DMS 273 treated with DMSO at 0.1 percent for 48 hours (cell line): ENCODE results near the gene HIPK3.
"Not testable (repeated sequence)": the region's sequence is repeated elsewhere in the genome, so short reads cannot be mapped to it uniquely, and the experiment has no call there.

Experiments
- DNase-seq: peaks from one replicate; lab custom pipeline; 2025; lab: John Stamatoyannopoulos, UW

The HIPK3 gene

GRCh38 chr11:33257160-33257896 is at the start of gene HIPK3:
TSS of gene HIPK3 (plus strand) at chr11:33257381.
- DNase-seq = peak; percentile 16

GRCh38 chr11:33207408-33207985 is 49.7 kb upstream of the HIPK3 start:
- DNase-seq = no peak

GRCh38 chr11:33208150-33208549 is 49.0 kb upstream of the HIPK3 start:
- DNase-seq = no peak

- no peak for DNase-seq
Observed at GRCh38 chr11:33211153-33211552, 46.0 kb upstream of the HIPK3 start.

- no peak for DNase-seq
Observed at GRCh38 chr11:33211580-33211979, 45.6 kb upstream of the HIPK3 start.

- DNase-seq = no peak
Observed at GRCh38 chr11:33214187-33214586, 43.0 kb upstream of the HIPK3 start.

GRCh38 chr11:33214767-33215166 is 42.4 kb upstream of the HIPK3 start:
- no peak for DNase-seq

GRCh38 chr11:33216676-33217075 is 40.5 kb upstream of the HIPK3 start:
- not testable (repeated sequence) for DNase-seq

GRCh38 chr11:33222052-33222750 is 35.0 kb upstream of the HIPK3 start:
- DNase-seq = no peak

- DNase-seq = no peak
Observed at GRCh38 chr11:33225371-33225770, 31.8 kb upstream of the HIPK3 start.

GRCh38 chr11:33227578-33228261 is 29.5 kb upstream of the HIPK3 start:
- DNase-seq = no peak

GRCh38 chr11:33234397-33235190 is 22.6 kb upstream of the HIPK3 start:
- DNase-seq = no peak

GRCh38 chr11:33237039-33237597 is 20.1 kb upstream of the HIPK3 start:
- no peak for DNase-seq

- no peak for DNase-seq
Observed at GRCh38 chr11:33242575-33242974, 14.6 kb upstream of the HIPK3 start.

GRCh38 chr11:33243654-33244053 is 13.5 kb upstream of the HIPK3 start:
- not testable (repeated sequence) for DNase-seq

- no peak for DNase-seq
Observed at GRCh38 chr11:33248416-33248971, 8.7 kb upstream of the HIPK3 start.

GRCh38 chr11:33256031-33256812 is 959 bp upstream of the HIPK3 start:
- no peak for DNase-seq

- DNase-seq = no peak
Observed at GRCh38 chr11:33256813-33257159, 395 bp upstream of the HIPK3 start.

GRCh38 chr11:33257897-33258630 is 883 bp downstream of the HIPK3 start:
- peak; percentile 58 for DNase-seq
